ENCODE data around the gene SNTG2. TPM values are rescaled to one million over a fixed set of nuclear protein-coding genes. Genes with fewer than 3 reads are reported as not detected.

SNTG2 gene
- total RNA-seq, 1 donor from 2014 or later, result 1.9 TPM

DNA sequence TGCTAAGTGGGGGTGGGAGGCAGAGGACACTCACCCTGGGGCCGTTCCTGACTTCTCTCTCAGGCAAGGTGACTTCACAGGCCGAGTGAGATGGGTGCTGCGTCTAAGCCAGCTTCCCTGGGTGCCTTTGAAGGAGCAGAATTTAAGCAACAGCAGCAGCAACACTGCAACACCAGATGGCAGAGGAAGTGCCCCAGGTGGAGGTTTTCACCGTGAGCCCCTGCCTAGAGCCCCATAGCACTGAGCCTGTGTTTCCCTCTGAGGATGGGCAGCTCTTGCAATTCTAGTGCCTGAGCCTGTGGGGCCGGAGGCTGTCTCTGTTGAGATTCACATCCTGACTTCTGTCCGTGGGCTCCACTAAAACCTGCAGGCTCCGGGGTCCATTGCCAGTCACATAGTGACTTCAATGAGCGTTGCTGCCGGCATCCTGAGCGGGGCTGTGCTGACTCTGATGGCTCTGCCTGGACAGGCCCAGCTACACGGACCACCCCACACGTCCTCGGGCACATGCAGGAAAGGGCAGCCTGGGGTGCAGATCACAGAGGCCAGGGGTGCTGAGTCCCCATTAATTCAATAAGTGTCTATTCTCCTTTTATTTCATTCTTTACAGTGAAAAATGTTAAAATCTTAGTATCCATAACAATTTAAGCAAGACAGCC is 218.8 kb downstream of the SNTG2 start:
- no peak for TF ChIP-seq EZH2 (IDR thresholded peaks at IDR 0.05; ENCODE audit: insufficient read depth, low read length)
- TF ChIP-seq, protein P1, sequence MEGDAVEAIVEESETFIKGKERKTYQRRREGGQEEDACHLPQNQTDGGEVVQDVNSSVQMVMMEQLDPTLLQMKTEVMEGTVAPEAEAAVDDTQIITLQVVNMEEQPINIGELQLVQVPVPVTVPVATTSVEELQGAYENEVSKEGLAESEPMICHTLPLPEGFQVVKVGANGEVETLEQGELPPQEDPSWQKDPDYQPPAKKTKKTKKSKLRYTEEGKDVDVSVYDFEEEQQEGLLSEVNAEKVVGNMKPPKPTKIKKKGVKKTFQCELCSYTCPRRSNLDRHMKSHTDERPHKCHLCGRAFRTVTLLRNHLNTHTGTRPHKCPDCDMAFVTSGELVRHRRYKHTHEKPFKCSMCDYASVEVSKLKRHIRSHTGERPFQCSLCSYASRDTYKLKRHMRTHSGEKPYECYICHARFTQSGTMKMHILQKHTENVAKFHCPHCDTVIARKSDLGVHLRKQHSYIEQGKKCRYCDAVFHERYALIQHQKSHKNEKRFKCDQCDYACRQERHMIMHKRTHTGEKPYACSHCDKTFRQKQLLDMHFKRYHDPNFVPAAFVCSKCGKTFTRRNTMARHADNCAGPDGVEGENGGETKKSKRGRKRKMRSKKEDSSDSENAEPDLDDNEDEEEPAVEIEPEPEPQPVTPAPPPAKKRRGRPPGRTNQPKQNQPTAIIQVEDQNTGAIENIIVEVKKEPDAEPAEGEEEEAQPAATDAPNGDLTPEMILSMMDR (IDR thresholded peaks at IDR 0.05; ENCODE audit: insufficient read depth, low read depth, low read length), result no peak
- Histone ChIP-seq H3K27ac (ENCODE audit: low read depth, low read length) (no peak overlapping the region), H3K79me2 (ENCODE audit: insufficient read depth, low read length) (no peaks in the 10 kb centered on the region), H3K4me3 (ENCODE audit: insufficient read depth, low read depth, low read length) (no peak overlapping the region), H2AFZ (ENCODE audit: low read depth, low read length) (no peak overlapping the region), H3K27me3 (ENCODE audit: insufficient read depth, low read length) (no peaks in the 10 kb centered on the region), H3K36me3 (ENCODE audit: insufficient read depth, low read length) (no peaks in the 10 kb centered on the region), H3K4me1 (ENCODE audit: insufficient read depth, low read length) (no peaks in the 10 kb centered on the region), H3K9me3 (ENCODE audit: insufficient read depth, low read depth, low read length) (peaks cover 10% of the 10 kb centered on the region), H4K20me1 (ENCODE audit: insufficient read depth, low read length) (no peaks in the 10 kb centered on the region), H3K9ac (ENCODE audit: low read length) (no peak overlapping the region), H3K4me2 (ENCODE audit: low read length) (peak overlapping the region; percentile 22)
- Mint-ChIP-seq H3K4me1 (ENCODE audit: low read depth, unreplicated experiment) (peaks cover 15% of the 10 kb centered on the region), H3K36me3 (ENCODE audit: low read depth, unreplicated experiment) (peaks cover 5% of the 10 kb centered on the region), H3K9me3 (ENCODE audit: unreplicated experiment) (peaks cover 3% of the 10 kb centered on the region), H3K4me3 (ENCODE audit: unreplicated experiment) (no peak overlapping the region), H3K27ac (ENCODE audit: unreplicated experiment) (no peak overlapping the region), H3K27me3 (ENCODE audit: low read depth, unreplicated experiment) (no peaks in the 10 kb centered on the region)
- no peak for FAIRE-seq
- DNase-seq (ENCODE audit: low read depth), result no peak

GRCh38 chr2:1170241-1170640 is 219.6 kb downstream of the SNTG2 start:
- no peak overlapping the region for H3K27ac ChIP-seq (ENCODE audit: low read depth, low read length)
- no peaks in the 10 kb centered on the region for H4K20me1 ChIP-seq (ENCODE audit: insufficient read depth, low read length)
- H3K36me3 ChIP-seq (ENCODE audit: insufficient read depth, low read length), result no peaks in the 10 kb centered on the region
- H3K4me1 Mint-ChIP-seq (ENCODE audit: low read depth, unreplicated experiment), result peaks cover 15% of the 10 kb centered on the region
- no peaks in the 10 kb centered on the region for H3K4me1 ChIP-seq (ENCODE audit: insufficient read depth, low read length)
- H3K79me2 ChIP-seq (ENCODE audit: insufficient read depth, low read length), result no peaks in the 10 kb centered on the region
- peak overlapping the region; percentile 22 for H3K4me2 ChIP-seq (ENCODE audit: low read length)
- H3K4me3 ChIP-seq (ENCODE audit: insufficient read depth, low read depth, low read length), result no peak overlapping the region
- FAIRE-seq (no peak), DNase-seq (ENCODE audit: low read depth) (no peak)
- H3K27ac Mint-ChIP-seq (ENCODE audit: unreplicated experiment), result no peak overlapping the region
- no peaks in the 10 kb centered on the region for H3K27me3 ChIP-seq (ENCODE audit: insufficient read depth, low read length)
- no peak overlapping the region for H2AFZ ChIP-seq (ENCODE audit: low read depth, low read length)
- H3K9me3 ChIP-seq (ENCODE audit: insufficient read depth, low read depth, low read length), result peaks cover 6% of the 10 kb centered on the region
- no peak for TF ChIP-seq EZH2 (IDR thresholded peaks at IDR 0.05; ENCODE audit: insufficient read depth, low read length)
- TF ChIP-seq, protein P1 (IDR thresholded peaks at IDR 0.05; ENCODE audit: insufficient read depth, low read depth, low read length), result no peak
- H3K36me3 Mint-ChIP-seq (ENCODE audit: low read depth, unreplicated experiment), result peaks cover 5% of the 10 kb centered on the region
- H3K9me3 Mint-ChIP-seq (ENCODE audit: unreplicated experiment), result peaks cover 3% of the 10 kb centered on the region
- no peak overlapping the region for H3K9ac ChIP-seq (ENCODE audit: low read length)
- no peak overlapping the region for H3K4me3 Mint-ChIP-seq (ENCODE audit: unreplicated experiment)
- no peaks in the 10 kb centered on the region for H3K27me3 Mint-ChIP-seq (ENCODE audit: low read depth, unreplicated experiment)

DNA sequence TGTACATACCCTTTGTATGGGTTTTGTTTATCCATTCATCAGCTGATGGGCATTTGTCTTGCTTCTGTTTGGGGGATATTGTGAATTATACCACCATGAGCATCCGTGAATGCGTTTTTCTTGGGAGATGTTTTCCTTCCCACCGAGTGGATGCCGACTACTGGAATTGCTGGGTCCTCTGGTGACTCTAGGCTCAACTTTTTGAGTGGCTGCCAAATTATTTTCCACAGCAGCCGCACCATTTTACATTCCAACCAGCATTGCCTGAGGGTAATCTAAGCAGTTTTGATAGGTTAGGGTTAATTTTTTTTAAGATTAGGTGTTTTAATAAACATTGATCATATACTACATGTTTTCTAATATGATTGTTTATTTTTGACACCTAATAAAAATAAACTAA is 220.1 kb downstream of the SNTG2 start:
- H3K4me3 Mint-ChIP-seq (ENCODE audit: unreplicated experiment), result no peak overlapping the region

More for the DNA sequence above, 220.1 kb downstream of the SNTG2 start:
- Histone ChIP-seq H4K20me1 (ENCODE audit: insufficient read depth, low read length) (no peaks in the 10 kb centered on the region), H3K4me3 (ENCODE audit: insufficient read depth, low read depth, low read length) (no peak overlapping the region), H3K36me3 (ENCODE audit: insufficient read depth, low read length) (no peaks in the 10 kb centered on the region), H3K27ac (ENCODE audit: low read depth, low read length) (no peak overlapping the region), H3K79me2 (ENCODE audit: insufficient read depth, low read length) (no peaks in the 10 kb centered on the region), H3K9ac (ENCODE audit: low read length) (no peak overlapping the region), H3K4me2 (ENCODE audit: low read length) (no peak overlapping the region), H3K9me3 (ENCODE audit: insufficient read depth, low read depth, low read length) (peaks cover 6% of the 10 kb centered on the region), H3K4me1 (ENCODE audit: insufficient read depth, low read length) (no peaks in the 10 kb centered on the region), H2AFZ (ENCODE audit: low read depth, low read length) (no peak overlapping the region), H3K27me3 (ENCODE audit: insufficient read depth, low read length) (no peaks in the 10 kb centered on the region)
- Mint-ChIP-seq H3K27me3 (ENCODE audit: low read depth, unreplicated experiment) (no peaks in the 10 kb centered on the region), H3K36me3 (ENCODE audit: low read depth, unreplicated experiment) (peaks cover 5% of the 10 kb centered on the region), H3K27ac (ENCODE audit: unreplicated experiment) (no peak overlapping the region), H3K4me1 (ENCODE audit: low read depth, unreplicated experiment) (peaks cover 15% of the 10 kb centered on the region), H3K9me3 (ENCODE audit: unreplicated experiment) (peaks cover 3% of the 10 kb centered on the region)
- TF ChIP-seq EZH2 (IDR thresholded peaks at IDR 0.05; ENCODE audit: insufficient read depth, low read length), result no peak
- TF ChIP-seq, protein P1 (IDR thresholded peaks at IDR 0.05; ENCODE audit: insufficient read depth, low read depth, low read length), result no peak
- FAIRE-seq (no peak), DNase-seq (ENCODE audit: low read depth) (no peak)
